Stimulated activated CD4-positive, alpha-beta T cell treated with anti-CD3 and anti-CD28 coated beads, Interleukin-1b, Interleukin-23, amount 100 ng/mL, for 24 hours (primary cell): ENCODE measurements around the gene HMGA1.

ENCODE experiments used
- DNase-seq, 4 experiments: peaks; one replicate each; pipeline ENCODE4 v3.0.0-alpha.2; 2020; ENCODE audit warnings: low read depth in 4 of 4, low spot score in 1 of 4

HMGA1 gene, protein sequence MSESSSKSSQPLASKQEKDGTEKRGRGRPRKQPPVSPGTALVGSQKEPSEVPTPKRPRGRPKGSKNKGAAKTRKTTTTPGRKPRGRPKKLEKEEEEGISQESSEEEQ

DNA sequence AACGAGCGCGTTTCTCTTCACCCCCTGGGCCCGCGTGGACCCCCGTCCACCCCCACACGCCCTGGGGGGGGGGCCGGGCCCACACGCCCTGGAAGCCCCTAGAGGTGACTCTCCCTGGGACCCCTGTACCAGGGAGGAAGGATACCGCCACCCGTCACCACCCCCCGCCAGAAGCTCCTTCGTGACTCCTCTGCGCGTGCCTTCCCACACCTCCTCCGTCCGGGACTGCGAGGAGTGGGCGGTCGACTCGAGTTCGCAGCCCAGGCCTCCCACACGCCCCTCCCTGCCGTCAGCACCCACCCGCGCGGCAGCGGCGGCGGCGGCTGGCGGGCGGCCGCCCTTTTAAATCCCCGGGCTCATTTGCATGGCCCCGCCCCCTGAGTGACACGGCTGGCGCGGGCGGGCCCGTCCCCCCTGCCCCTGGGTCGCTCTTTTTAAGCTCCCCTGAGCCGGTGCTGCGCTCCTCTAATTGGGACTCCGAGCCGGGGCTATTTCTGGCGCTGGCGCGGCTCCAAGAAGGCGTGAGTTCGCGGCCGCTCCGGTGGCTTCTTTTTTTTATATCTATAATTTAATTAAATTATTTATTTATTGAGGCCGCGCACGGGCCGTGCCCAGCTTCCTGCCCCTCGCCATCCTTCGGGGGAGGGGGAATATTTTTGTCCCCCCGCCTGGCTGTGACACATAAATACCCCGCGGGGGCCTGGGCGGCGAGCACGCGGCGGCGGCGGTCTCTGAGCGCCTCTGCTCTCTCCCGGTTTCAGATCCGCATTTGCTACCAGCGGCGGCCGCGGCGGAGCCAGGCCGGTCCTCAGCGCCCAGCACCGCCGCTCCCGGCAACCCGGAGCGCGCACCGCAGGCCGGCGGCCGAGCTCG, at the start of gene HMGA1:
TSS of gene HMGA1 (plus strand) at position 431 of the 873 bp plus-strand sequence. CDS start 3,908 bp downstream, outside the sequence.
- peak; percentile 82 to 89 (median 88) for DNase-seq

DNA sequence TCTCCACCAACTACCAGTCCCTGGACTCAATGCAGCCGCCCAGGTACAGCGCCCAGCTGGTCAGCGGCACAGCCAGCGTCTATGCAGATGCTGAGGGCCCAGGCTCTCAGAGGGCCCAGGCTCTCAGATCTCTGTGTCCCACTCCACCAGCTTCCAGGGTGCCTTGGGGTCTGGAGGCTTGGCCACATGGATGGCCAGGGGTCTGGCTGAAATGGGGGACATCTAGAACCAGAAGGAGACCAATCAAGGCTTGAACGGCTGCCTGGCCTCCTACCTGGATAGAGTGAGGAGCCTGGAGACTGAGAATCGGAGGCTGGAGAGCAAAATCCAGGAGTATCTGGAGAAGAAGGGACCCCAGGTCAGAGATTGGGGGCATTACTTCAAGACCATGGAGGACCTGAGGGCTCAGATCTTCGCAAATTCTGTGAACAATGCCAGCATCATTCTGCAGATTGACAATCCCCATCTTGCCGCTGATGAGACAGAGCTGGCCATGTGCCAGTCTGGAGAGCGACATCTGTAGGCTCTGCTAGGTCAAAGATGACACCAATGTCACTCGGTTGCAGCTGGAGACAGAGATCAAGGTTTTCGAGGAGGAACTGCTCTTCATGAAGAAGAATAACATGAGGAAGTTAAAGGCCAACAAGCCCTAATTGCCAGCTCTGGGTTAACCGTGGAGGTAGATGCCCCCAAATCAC, 46.7 kb upstream of the HMGA1 start:
- peak in 1 of 4 experiments; percentile 41 for DNase-seq

DNA sequence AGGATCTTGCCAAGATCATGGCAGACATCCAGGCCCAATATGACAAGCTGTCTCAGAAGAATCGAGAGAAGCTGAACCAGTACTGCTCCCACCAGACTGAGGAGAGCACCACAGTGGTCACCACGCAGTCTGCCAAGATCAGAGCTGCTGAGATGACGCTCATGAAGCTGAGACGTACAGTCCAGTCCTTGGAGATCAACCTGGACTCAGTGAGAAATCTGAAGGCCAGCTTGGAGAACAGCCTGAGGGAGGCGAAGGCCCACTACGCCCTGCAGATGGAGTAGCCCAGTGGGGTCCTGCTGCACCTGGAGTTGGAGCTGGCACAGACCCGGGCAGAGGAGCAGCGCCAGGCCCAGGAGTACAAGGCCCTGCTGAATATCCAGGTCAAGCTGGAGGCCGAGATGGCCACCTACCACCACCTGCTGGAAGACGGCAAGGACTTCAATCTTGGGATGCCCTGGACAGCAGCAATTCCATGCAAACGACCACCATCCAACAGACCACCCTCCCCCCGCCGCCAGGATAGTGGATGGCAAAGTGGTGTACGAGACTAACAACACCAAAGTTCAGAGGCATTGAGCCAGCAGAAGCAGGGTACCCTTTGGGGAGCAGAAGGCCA, 46.1 kb upstream of the HMGA1 start:
- DNase-seq = no peak

DNA sequence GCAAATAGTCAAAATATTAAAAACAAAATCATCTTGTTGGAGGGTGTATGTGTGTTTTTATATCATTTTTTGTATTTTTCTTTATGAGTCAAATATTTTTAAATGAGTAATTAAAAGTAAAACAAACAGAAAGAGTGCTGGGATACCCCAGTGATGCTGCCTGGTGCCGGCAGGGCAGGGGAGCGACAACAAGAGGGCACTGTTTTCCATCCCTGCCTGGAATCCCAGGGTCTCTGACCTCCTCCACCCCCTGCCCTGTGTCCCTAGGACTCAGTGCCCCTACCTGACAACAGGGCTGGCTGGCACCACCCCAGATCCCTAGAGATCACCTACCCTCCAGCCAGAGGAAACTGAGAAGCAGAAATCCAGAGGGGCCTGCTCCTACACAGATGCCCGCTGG, 41.9 kb upstream of the HMGA1 start:
- no peak for DNase-seq

DNA sequence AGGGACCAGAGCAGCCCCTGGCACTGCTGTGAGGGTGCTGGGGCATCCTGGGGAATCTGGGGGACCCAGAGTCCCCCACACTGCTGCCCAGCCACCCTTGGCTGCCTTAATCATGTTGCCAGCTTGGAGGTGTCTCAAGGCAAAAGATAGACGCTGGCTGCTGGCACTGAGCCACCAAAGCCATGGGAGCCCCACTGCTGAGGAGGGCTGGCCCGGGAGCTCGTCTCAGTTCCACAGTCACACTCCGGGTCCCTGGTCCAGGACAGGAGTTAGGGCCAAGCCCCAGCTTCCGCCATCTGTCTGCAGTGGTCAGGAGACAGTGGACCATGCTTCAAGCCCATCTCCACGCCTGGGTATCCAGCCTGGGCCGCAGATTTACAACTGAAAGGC, 41.0 kb upstream of the HMGA1 start:
- no peak for DNase-seq

DNA sequence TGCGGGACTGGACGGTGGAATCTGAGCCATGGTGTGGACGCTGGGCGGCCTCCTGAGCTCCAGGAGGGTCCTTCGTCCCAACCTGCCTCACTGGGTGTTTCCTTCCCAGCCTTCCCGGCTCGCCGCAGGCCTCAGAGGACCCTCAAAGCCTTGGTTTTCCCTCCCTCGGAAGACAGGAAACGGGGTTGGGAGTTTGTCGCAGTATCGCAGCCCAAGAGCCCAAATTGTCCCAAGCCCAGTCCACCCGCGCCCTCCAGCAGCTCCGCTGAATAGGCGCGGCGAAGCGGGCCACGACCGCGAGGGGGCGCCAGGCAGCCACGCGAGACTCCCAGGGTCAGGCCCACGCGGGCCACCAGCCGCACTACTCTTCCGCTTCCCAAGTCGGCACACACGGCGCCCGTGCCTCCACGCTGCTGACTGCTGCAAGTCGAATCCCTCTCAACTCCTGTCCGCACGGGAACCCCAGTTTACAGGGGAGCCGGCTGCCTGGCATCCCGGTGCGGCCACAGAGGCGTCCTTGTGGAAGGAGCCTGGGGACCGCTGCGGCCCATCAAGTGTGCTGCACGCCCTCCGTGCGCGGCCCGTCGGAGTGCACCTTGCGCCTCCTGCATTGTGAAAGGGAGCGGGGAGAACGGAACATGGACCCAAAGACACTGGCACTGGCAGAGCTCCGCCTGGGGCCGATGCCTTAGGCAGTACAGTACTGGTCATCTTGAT, 40.4 kb upstream of the HMGA1 start:
- DNase-seq = peak; percentile 81 to 90 (median 83)

DNA sequence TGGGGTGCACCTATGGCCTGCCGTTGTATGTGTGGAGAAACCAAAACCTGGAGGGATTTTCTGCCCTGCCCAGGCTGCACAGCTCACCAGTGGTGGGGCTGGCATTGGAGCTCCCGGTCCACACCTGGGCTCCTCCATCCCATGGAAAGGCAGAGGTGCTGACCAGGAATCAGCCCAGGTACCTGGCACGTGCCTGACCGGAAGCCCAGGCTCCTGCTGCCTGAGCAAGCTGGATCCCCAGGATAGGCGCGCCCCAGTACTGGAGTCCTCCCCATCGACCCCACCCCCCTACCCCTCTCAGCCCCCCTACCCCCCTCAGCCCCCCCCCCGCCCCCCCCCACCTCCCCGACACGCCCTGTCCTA, 39.9 kb upstream of the HMGA1 start:
- no peak for DNase-seq

DNA sequence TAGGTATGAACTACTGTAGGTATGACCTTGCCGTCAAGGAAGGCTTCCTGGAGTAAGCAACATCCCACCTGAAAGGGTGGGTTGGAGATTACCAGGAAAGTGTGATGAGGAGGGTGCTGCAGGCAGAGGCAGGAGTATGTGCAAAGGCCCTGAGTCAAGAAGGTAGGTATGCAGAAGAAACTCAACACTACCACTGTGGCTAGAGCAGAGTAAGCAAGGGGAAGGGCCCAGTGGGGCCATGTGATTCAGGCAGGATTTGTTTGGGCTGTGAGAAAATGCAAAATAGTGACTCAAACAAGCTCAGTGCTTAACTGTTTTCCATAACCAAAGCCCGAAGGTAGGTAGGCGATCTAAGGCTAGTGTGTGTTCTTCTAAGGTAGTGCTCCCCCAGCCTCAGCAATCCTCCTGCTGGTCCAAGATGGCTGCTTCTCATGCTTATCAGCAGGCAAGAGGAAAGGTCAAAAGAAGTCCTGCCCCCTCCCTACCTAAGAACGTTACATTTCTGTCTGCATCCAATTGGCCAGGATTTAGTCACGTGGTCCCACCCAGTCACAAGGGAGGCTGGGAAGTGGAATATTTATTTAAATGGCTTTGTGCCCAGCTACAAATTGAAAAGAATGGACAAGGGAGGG, 36.2 kb upstream of the HMGA1 start:
- DNase-seq = no peak

DNA sequence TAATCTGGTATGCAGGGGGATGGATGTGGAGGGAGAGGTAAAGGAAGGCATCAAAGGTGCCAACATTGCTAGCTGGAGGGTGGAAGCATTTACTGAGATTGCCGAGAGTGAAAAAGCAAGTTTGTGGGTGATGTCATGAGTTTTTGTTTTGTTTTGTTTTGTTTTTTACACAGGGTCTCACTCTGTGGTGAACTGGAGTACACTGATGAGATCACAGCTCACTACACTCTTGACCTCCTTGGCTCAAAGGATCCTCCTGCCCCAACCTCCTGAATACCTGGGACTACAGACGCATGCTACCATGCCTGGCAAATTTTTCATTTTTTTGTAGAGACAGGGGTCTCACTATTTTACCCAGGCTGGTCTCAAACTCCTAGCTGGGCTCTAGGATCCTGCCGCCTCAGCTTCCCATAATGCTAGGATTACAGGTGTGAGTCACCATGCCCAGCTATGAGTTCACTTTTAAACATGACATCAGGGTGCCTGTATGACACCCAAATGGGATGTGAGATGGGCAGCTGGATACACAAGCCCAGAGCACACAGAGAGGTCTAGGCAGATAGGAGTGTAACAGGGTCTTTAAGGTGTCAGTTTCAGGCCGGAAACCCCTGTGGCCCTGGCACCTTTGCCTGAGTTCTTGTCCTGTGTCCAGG, 35.1 kb upstream of the HMGA1 start:
- no peak for DNase-seq

DNA sequence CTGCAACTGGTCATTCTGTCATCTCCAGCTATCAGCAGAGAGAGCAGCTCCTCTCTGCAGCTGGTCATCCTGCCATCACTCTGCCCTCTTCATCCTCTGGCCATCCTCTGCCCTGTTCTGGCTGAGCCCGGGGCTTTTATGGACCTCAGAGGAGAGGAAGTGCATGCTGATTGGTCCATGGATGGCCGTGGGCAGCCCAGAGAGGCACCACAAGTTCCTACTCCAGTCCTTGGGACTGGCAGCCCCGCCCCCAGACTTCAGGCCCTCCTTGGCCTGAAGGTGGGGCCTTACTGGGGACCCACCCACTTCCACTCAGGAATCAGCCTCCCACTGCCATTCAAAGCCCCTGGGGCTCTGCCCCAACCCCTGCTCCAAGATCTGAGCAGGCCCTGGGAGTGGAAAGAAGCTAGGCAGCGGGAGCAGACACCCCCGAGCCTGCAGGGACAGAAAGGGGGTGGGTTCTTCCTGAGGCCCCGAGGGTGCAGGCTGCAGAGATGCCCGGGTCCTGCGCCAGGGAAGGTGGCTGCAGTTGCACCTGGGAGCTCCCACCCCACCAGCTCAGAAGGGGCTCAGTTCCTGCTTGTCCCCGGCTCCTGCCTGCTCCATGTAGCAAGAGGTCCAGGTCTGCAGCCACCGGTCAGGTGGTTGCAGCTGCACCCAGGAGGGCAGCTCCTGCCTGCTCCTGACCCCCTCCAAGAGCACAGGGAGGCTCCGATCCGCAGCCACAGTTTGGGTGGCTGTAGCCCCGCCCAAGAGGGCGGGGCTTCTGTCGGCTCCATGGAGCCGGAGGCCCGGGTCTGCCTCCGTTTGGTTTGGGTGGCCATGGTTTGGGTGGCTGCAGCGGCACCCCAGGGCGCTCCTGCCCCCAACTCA, 34.1 kb upstream of the HMGA1 start:
- DNase-seq = no peak

DNA sequence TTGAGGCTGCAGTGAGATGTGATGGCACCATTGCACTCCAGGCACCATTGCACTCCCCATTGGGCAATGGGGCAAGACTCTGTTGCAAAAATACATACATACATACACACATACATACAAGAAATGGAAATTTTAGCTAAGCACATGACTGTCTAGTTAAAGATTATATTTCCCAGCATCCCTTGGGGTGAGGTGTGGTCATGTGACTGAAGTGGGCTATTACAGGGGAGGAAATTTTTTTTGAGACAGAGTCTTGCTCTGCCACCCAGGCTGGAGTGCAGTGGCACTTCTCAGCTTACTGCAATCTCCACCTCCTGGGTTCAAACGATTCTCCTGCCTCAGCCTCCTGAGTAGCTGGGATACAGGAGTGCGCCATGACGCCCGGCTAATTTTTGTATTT, 32.0 kb upstream of the HMGA1 start:
- DNase-seq = no peak

DNA sequence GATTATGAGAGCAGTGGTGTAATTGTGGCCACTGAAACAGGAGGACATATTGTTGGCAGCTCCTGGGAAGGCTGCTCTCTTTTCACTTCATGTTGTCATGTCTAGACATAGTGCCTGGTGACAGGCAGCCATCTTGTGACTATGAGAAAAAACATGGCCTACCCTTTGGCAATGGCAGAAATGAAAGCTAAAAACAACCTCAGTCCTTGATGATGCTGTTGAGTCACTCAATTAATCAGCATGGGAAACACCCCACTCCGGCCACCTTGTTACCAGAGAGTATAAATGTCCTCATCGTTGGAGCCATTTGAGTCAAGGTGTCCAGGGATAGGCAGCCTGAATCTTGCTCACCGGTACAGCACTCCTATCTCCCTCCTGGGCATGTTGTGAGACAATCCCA, 31.2 kb upstream of the HMGA1 start:
- no peak for DNase-seq

DNA sequence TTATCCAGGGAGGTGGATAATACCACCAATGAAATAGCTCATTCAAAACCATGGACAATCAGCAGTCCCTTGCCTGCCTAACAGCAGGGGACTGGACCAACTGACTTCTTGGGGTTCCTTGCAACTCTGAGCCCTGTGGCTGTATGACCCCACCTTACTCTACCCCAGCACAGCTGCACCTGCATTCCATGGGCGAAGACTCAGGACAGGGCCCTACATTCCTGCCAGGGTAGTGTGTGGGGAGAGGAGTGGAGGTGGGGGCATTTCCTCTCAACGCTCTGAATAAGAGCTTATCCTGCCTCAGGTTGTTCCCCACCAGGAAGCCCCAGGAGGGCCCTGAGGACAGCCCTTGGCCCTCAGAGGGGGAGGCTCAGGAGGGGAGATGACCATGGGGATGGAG, 30.8 kb upstream of the HMGA1 start:
- DNase-seq = no peak

DNA sequence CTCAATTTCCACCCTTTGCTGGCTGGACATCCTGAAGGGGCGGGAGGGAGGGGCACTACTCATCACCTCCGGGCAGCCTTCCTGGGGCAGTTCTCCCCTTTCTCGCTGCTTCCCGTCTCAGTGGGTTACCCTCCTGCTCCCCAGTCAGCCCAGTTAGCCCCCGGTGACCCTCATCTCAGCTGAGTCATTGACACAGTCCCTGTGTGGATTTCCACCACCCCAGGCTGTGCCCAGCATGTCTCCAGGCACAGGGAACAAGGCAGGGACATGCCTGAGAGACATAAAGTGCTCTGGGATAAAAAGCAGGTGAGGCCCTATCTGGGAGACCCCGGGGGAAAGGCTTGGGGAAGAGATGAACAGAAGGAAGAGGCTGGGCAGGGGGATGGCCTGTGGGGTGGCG, 29.9 kb upstream of the HMGA1 start:
- no peak for DNase-seq

DNA sequence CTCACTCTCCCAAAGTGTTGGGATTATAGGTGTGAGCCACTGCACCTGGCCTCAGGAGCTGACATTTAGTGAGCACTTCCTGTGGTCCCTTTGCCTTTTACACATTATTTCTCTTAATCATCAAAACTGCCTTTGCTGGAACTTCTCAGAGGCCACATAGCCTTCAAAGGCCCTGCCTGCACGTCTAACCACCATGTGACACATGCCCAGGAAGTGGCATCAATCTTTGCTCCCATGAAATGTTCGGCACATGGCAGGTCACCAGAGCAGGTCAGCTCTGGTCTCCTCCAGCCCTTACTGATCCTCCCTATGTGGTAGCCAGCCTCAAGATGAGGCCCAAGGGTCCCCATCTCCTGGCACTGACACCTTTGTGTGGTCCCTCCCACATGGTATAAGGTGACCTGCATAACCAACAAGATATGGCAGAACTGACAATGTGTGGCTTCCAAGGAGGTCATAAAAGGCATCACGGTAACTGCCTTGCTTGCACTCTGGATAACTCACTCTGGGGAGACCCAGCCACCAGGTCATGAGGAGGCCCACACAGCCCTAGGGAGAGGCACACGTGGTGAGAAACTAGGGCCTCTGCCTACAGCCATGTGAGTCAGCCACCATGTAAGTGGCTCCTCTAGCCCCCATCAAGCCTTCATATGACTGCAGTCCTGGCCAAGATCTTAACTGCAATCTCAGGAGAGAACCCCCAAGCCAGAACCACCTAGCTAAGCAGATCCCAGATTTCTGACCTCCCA, 28.8 kb upstream of the HMGA1 start:
- no peak for DNase-seq

DNA sequence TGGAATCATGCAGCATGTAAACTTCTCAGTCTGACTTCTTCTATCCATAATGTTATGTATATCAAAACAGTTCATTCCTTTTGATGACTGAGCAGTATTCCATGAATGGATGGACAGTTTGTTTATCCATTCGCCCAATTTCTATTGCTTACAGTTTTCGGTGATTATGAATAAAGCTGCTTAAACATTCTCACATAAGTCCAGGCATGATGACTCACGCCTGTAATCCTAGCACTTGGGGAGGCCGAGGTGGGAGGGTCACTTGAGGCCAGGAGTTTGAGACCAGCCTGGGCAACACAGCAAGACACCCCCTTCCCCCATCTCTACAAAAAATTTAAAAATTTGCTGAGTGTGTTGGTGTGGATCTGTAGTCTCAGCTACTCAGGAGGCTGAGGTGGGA, 22.9 kb upstream of the HMGA1 start:
- DNase-seq = no peak

DNA sequence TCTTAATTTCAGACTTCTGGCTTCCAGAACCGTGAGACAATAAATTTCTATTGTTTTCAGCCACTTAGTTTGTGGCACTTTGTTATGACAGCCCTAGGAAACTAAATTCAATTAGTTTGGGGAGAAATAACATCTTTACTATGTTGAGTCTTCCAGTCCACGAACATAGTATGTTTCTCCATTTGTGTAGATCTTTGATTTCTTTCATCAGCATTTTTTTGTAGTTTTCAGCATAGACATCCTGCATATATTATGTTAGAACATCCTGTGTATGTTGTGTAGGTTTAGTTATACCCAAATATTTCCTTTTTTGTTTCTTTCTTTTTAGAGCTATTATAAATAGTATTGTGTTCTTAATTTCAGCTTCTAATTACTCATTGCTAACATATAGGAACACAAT, 18.0 kb upstream of the HMGA1 start:
- DNase-seq = no peak

DNA sequence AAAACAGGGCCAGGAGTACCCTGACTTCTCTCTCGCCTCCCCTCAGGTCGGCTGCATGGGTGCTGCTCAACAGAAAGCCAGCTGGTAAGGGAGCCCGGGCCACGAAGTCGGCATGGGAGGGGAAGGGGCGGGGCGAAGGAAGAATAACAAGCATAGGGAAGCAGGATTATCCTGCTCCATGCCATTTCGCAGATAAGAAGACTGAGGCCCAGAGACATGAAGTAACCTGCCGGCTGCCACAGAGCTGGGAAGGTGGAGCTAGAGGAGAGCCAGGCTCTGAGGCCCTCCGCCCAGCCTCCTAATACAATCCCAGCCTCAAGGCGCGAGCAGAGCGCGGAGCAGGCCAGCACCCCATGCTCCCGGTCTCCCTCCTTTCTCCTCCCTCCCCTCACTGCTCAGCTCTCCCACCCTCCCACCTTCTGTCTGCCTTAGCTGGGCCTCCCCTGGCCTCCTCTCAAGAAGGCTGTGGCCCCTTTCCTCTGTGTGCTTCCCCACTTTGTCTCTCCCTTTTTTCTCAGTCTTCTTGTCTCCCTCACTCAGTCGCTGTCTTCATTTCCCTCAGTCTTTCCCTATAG, 13.2 kb upstream of the HMGA1 start:
- DNase-seq = no peak
